ENCODE measurements around the gene AUTS2.

Gene AUTS2

GRCh38 chr7:70665997-70666396 lies 1067.7 kb downstream of the AUTS2 start:
- FAIRE-seq: no peak

GRCh38 chr7:70667406-70667805 lies 1069.1 kb downstream of the AUTS2 start:
- FAIRE-seq: no peak
- no peak for DNase-seq (ENCODE audit: low spot score)

More at GRCh38 chr7:70665997-70666396, 1067.7 kb downstream of the AUTS2 start:
- no peak for DNase-seq (ENCODE audit: low spot score)

GRCh38 chr7:70668606-70669358 lies 1070.5 kb downstream of the AUTS2 start:
- DNase-seq (ENCODE audit: low spot score): no peak
- no peak for FAIRE-seq

- DNase-seq (ENCODE audit: low spot score) (no peak), FAIRE-seq (no peak)
Measured at GRCh38 chr7:70669854-70670253, 1071.6 kb downstream of the AUTS2 start.

GRCh38 chr7:70670288-70670687 lies 1072.0 kb downstream of the AUTS2 start:
- FAIRE-seq (no peak), DNase-seq (ENCODE audit: low spot score) (no peak)

- FAIRE-seq (no peak), DNase-seq (ENCODE audit: low spot score) (no peak)
Measured at GRCh38 chr7:70673778-70674570, 1075.7 kb downstream of the AUTS2 start.

- DNase-seq (ENCODE audit: low spot score): no peak
- no peak for FAIRE-seq
Measured at GRCh38 chr7:70674571-70675010, 1076.3 kb downstream of the AUTS2 start.

GRCh38 chr7:70676243-70676642 lies 1078.0 kb downstream of the AUTS2 start:
- no peak for FAIRE-seq
- DNase-seq (ENCODE audit: low spot score): no peak

- DNase-seq (ENCODE audit: low spot score) (peak; percentile 21), FAIRE-seq (no peak)
Measured at GRCh38 chr7:70678621-70679251, 1080.5 kb downstream of the AUTS2 start.

- DNase-seq (ENCODE audit: low spot score): no peak
- no peak for FAIRE-seq
Measured at GRCh38 chr7:70679661-70680060, 1081.4 kb downstream of the AUTS2 start.

- DNase-seq (ENCODE audit: low spot score) (no peak), FAIRE-seq (no peak)
Measured at GRCh38 chr7:70680306-70680705, 1082.0 kb downstream of the AUTS2 start.

GRCh38 chr7:70680743-70681468 lies 1082.6 kb downstream of the AUTS2 start:
- DNase-seq (ENCODE audit: low spot score) (no peak), FAIRE-seq (no peak)

GRCh38 chr7:70681469-70682350 lies 1083.4 kb downstream of the AUTS2 start:
- no peak for DNase-seq (ENCODE audit: low spot score)
- no peak for FAIRE-seq

GRCh38 chr7:70684173-70684572 lies 1085.9 kb downstream of the AUTS2 start:
- FAIRE-seq (no peak), DNase-seq (ENCODE audit: low spot score) (no peak)

GRCh38 chr7:70693321-70693685 lies 1095.0 kb downstream of the AUTS2 start:
- DNase-seq (ENCODE audit: low spot score): peak; percentile 26
- no peak for FAIRE-seq

- no peak for DNase-seq (ENCODE audit: low spot score)
- no peak for FAIRE-seq
Measured at GRCh38 chr7:70693686-70694433, 1095.6 kb downstream of the AUTS2 start.

GRCh38 chr7:70694434-70694970 lies 1096.2 kb downstream of the AUTS2 start:
- DNase-seq (ENCODE audit: low spot score) (no peak), FAIRE-seq (no peak)

GRCh38 chr7:70694971-70695794 lies 1096.9 kb downstream of the AUTS2 start:
- FAIRE-seq: no peak
- DNase-seq (ENCODE audit: low spot score): no peak

- no peak for FAIRE-seq
Measured at GRCh38 chr7:70695795-70696083, 1097.5 kb downstream of the AUTS2 start.

More at GRCh38 chr7:70695795-70696083, 1097.5 kb downstream of the AUTS2 start:
- no peak for DNase-seq (ENCODE audit: low spot score)
